Breast epithelium (tissue), 4 donors: ENCODE measurements around the gene DNMBP. TPM values are rescaled to one million over a fixed set of nuclear protein-coding genes. Genes with fewer than 3 reads are reported as not detected.

ENCODE experiments used
- DNase-seq, 2 donors: peaks; one replicate each; pipeline ENCODE4 v3.0.0-alpha.2; 2019; ENCODE audit warnings: low spot score in 2 of 2
- H3K27ac ChIP-seq, 2 donors: fragments of 200-600 bp; sonication (generic) in 1 of 2; one replicate each; pipeline ENCODE4 v1.5.1; 2016 to 2019; ENCODE audit warnings: mild to moderate bottlenecking in 1 of 2
- H3K27me3 ChIP-seq, 2 donors: fragments of 200-600 bp; sonication (generic) in 1 of 2; one replicate each; pipeline versions ENCODE4 v1.5.1 to v1.6.0; 2017 to 2019; ENCODE audit warnings: control low read depth in 1 of 2, mild to moderate bottlenecking in 1 of 2
- H3K36me3 ChIP-seq: fragments of 200-600 bp; one replicate; pipeline ENCODE4 v1.5.1; 2019
- H3K4me1 ChIP-seq, 2 donors: fragments of 200-600 bp; sonication (generic); one replicate each; pipeline ENCODE4 v1.5.1; 2016 to 2019; ENCODE audit warnings: control low read depth in 1 of 2
- H3K4me3 ChIP-seq, 3 donors: fragments of 200-600 bp; sonication (generic); 1 replicate in 2 of 3; 2 replicates in 1 of 3; pipeline ENCODE4 v1.5.1; 2016 to 2019; ENCODE audit warnings: mild to moderate bottlenecking in 3 of 3, moderate library complexity in 2 of 3
- H3K9me3 ChIP-seq, 2 donors: fragments of 200-600 bp; sonication (generic) in 1 of 2; one replicate each; pipeline ENCODE4 v1.5.1; 2016 to 2019; ENCODE audit warnings: control low read depth in 1 of 2
- POLR2A ChIP-seq: fragments of 450-650 bp; IDR thresholded peaks from one replicate; pipeline ENCODE4 v1.6.1; 2016; ENCODE audit warnings: antibody characterized with exemption, mild to moderate bottlenecking, moderate library complexity
- POLR2AphosphoS5 ChIP-seq, 3 donors: sonication (generic); formaldehyde crosslinking; IDR thresholded peaks; one replicate each; pipeline ENCODE4 v1.6.1; 2017; ENCODE audit warnings: antibody characterized with exemption in 3 of 3
- intact Hi-C: fragments of 100-400 bp; cut with DNase I; formaldehyde crosslinking; loops from one replicate; pipeline ENCODE4 v1.15.1; 2023; ENCODE audit warnings: low total_unique reads
- total RNA-seq, 3 donors: library from RNA; depleted of rRNA; stranded (reverse); fragments of >200 nt; gene quantifications; one replicate each; pipeline ENCODE4 v1.1.0, GENCODE V29; 2016
- TF ChIP-seq, protein P1 (sequence below), 3 donors: fragments of 450-650 bp; IDR thresholded peaks; one replicate each; pipeline ENCODE4 v1.5.1; 2016 to 2017; ENCODE audit warnings: antibody characterized with exemption in 3 of 3, mild to moderate bottlenecking in 3 of 3, moderate library complexity in 3 of 3

DNMBP gene
- total RNA-seq, 3 donors from 2014 or later: 15.1 to 20.6 (median 15.5) TPM

DNA sequence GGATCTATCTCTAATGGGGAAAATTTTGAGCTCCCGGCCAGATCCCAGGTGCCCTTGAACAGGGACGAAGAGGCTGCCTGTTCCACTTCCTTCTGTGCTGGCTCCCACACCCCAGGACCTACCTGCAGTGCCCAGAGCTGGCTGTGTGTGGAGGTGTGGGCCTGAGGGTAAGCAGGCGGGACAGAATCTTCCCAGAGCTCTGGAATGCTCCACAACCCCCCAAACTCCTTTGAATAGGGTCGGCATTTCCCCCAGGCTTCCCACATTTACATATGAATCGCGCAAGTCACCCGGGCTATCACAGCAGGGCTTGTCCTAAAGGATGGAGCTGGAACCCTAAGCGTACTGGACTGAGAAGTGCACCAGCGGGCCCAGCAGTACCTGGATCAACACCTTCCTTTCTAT lies 95.9 kb downstream of the DNMBP start:
- Histone ChIP-seq H3K27ac (peak overlapping the region in 1 of 2 donors; percentile 7), H3K27me3 (no peaks in the 10 kb centered on the region), H3K36me3 (no peaks in the 10 kb centered on the region), H3K4me1 (peaks cover 0 to 5% of the 10 kb centered on the region in 2 donors), H3K4me3 (peak overlapping the region in 2 of 3 donors; percentile 28 to 53), H3K9me3 (no peaks in the 10 kb centered on the region)
- no peak for DNase-seq
- intact Hi-C loops: no loop called here
- no peak for TF ChIP-seq POLR2A
- TF ChIP-seq POLR2AphosphoS5 (IDR thresholded peaks at IDR 0.05): no peak
- TF ChIP-seq, protein P1, sequence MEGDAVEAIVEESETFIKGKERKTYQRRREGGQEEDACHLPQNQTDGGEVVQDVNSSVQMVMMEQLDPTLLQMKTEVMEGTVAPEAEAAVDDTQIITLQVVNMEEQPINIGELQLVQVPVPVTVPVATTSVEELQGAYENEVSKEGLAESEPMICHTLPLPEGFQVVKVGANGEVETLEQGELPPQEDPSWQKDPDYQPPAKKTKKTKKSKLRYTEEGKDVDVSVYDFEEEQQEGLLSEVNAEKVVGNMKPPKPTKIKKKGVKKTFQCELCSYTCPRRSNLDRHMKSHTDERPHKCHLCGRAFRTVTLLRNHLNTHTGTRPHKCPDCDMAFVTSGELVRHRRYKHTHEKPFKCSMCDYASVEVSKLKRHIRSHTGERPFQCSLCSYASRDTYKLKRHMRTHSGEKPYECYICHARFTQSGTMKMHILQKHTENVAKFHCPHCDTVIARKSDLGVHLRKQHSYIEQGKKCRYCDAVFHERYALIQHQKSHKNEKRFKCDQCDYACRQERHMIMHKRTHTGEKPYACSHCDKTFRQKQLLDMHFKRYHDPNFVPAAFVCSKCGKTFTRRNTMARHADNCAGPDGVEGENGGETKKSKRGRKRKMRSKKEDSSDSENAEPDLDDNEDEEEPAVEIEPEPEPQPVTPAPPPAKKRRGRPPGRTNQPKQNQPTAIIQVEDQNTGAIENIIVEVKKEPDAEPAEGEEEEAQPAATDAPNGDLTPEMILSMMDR (IDR thresholded peaks at IDR 0.05): no peak

DNA sequence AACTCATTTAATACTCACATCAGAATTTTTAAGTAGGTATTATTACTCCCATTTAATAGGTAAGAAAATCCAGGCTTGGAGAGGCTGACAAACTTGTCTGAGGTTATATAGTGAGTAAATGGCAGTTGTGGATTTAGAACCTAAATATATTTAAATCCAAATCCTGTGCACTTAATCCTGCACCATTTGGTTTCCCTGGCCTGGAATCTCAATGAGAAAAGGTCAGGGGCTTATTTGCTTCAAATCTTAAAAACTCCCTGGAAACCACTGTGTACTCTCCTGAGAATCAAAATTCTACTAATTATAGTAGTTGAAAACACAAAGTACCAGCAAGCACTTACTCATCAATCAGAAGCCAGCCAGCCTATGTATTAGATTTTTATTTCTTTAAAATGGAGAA lies 97.7 kb downstream of the DNMBP start:
- H3K27ac ChIP-seq: no peak overlapping the region
- intact Hi-C loops: no loop called here
- no peak overlapping the region for H3K4me3 ChIP-seq
- no peaks in the 10 kb centered on the region for H3K9me3 ChIP-seq
- DNase-seq: no peak
- no peaks in the 10 kb centered on the region for H3K27me3 ChIP-seq
- no peaks in the 10 kb centered on the region for H3K36me3 ChIP-seq
- TF ChIP-seq POLR2AphosphoS5 (IDR thresholded peaks at IDR 0.05): no peak
- TF ChIP-seq, protein P1 (IDR thresholded peaks at IDR 0.05): no peak
- TF ChIP-seq POLR2A: no peak
- no peaks in the 10 kb centered on the region for H3K4me1 ChIP-seq

DNA sequence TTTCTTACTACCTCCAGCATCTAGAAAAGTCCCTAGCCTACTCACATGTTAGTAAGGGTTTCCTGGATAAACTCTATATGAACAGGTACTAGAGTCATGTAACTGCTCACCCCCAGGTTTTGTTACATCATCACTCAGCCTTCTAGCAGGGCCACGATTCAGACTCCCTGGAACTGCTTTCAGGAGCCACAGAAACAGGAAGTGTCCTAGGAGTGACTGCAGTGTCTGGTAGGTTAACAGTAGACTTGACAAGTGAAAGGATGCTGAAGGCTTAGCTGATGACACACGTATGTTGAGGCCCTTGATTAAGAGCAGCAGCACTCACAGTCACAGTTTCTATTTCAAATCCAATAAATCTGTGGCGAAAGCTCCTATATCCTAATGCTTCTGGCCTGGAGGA lies 101.2 kb downstream of the DNMBP start:
- TF ChIP-seq POLR2AphosphoS5 (IDR thresholded peaks at IDR 0.05): no peak
- TF ChIP-seq, protein P1 (IDR thresholded peaks at IDR 0.05): no peak
- no peak for TF ChIP-seq POLR2A
- H3K36me3 ChIP-seq: no peaks in the 10 kb centered on the region

DNA sequence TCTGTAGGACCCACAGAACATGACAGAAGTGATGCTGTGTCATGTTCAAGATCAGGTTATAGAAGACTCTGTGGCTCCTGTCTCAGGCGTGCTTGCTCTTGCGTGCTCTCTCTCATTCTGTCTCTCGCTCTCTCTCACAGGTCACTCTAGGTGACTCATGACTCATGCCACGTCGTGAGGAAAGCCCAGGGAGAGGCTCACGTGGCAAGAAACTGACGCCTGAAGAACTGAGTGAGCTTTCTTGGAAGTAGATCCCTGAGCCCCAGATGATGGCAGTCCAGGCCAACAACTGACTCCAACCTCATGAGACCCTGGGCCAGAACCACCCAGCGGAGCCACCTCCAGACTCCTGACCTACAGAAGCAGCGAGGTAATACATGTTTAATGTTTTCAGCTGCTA lies 103.3 kb downstream of the DNMBP start:
- TF ChIP-seq, protein P1 (IDR thresholded peaks at IDR 0.05): no peak
- no peak for TF ChIP-seq POLR2A
- TF ChIP-seq POLR2AphosphoS5 (IDR thresholded peaks at IDR 0.05): no peak
- intact Hi-C loops: no loop called here
- H3K27me3 ChIP-seq: no peaks in the 10 kb centered on the region
- H3K36me3 ChIP-seq: no peaks in the 10 kb centered on the region
- H3K9me3 ChIP-seq: no peaks in the 10 kb centered on the region
- no peaks in the 10 kb centered on the region for H3K4me1 ChIP-seq
- no peak for DNase-seq
- no peak overlapping the region for H3K27ac ChIP-seq
- H3K4me3 ChIP-seq: no peak overlapping the region

More for the DNA sequence above, 101.2 kb downstream of the DNMBP start:
- intact Hi-C loops: no loop called here
- DNase-seq: no peak
- Histone ChIP-seq H3K27ac (no peak overlapping the region), H3K9me3 (no peaks in the 10 kb centered on the region), H3K4me3 (no peak overlapping the region), H3K4me1 (no peaks in the 10 kb centered on the region), H3K27me3 (no peaks in the 10 kb centered on the region)

DNA sequence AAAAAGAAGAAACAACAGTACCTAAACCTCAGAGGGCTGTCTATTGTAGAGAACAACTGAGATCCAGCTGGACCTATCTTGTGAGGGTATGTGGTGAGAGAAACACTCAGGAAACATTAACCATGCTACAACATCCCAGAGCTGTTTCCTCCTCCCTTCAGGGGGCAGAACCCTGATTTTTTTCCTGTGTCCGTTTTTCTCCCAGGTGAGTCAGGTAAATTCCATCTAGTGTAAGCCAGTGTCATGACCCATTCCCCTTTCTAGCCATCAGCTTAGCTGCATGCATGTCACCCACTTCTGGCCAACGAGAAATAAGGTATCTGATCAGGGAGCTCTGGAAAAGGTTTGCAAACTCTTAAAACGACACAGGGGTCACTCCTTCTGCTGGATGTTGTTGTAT lies 103.8 kb downstream of the DNMBP start:
- intact Hi-C loops: no loop called here
- no peak for DNase-seq
- Histone ChIP-seq H3K27me3 (no peaks in the 10 kb centered on the region), H3K27ac (no peak overlapping the region), H3K36me3 (no peaks in the 10 kb centered on the region), H3K4me1 (no peaks in the 10 kb centered on the region), H3K9me3 (no peaks in the 10 kb centered on the region), H3K4me3 (no peak overlapping the region)
- TF ChIP-seq POLR2AphosphoS5 (IDR thresholded peaks at IDR 0.05) (no peak), POLR2A (no peak)
- TF ChIP-seq, protein P1 (IDR thresholded peaks at IDR 0.05): no peak
